T-cell (primary cell): ENCODE measurements around the gene MAP3K13. TPM values are rescaled to one million over a fixed set of nuclear protein-coding genes. Genes with fewer than 3 reads are reported as not detected.
"Not testable (repeated sequence)": the region's sequence is repeated elsewhere in the genome, so short reads cannot be mapped to it uniquely, and the experiment has no call there.

ENCODE experiments used
- ATAC-seq, 4 experiments: fragments of 200-7000 bp in 3 of 4; fragments of 150-1000 bp in 1 of 4; cut with Tn5 transposase; replicated peaks in 1 of 4; 1 replicate in 3 of 4; 2 replicates in 1 of 4; pipeline ENCODE4 v1.10.0; 2021; ENCODE audit warnings: moderate library complexity in 3 of 4, mild to moderate bottlenecking in 2 of 4, moderate number of reproducible peaks in 1 of 4
- CTCF ChIA-PET, 2 donors: fragments of 300-600 bp; sonication (Branson Sonifier 250); formaldehyde crosslinking; loops; one replicate each; lab custom pipeline; 2022; ENCODE audit warnings: antibody characterized with exemption in 2 of 2; lab: Charles Lee
- POLR2A ChIA-PET, 2 donors: fragments of 300-600 bp; sonication (Branson Sonifier 250); formaldehyde crosslinking; loops; one replicate each; lab custom pipeline; 2022; ENCODE audit warnings: antibody characterized with exemption in 2 of 2; lab: Charles Lee
- DNase-seq, 35 experiments: peaks; one replicate each; pipeline versions ENCODE4 v3.0.0 to v3.0.0-alpha.2; 2013 to 2023
- H3K27ac ChIP-seq: one replicate; pipeline ENCODE4 v1.5.1; 2013; ENCODE audit warnings: low read length
- H3K27me3 ChIP-seq, 2 experiments: replicated peaks in 1 of 2; 1 replicate in 1 of 2; 2 replicates in 1 of 2; pipeline versions ENCODE4 v1.6.1 to v1.7.0; 2013; ENCODE audit warnings: low read length in 1 of 2, mixed read lengths in 1 of 2; ENCODE audit not compliant: control insufficient read depth in 2 of 2, insufficient read depth in 2 of 2; ENCODE audit errors: extremely low read depth in 1 of 2
- H3K36me3 ChIP-seq, 2 donors: 1 replicate in 1 of 2; 2 replicates in 1 of 2; pipeline versions ENCODE4 v1.6.1 to v1.7.0; 2013; ENCODE audit warnings: low read length in 1 of 2; ENCODE audit not compliant: control insufficient read depth in 2 of 2, insufficient read depth in 1 of 2; ENCODE audit errors: extremely low read depth in 1 of 2
- H3K4me1 ChIP-seq, 2 experiments: 1 replicate in 1 of 2; 2 replicates in 1 of 2; pipeline versions ENCODE4 v1.6.1 to v1.7.0; 2013; ENCODE audit warnings: low read length in 2 of 2, mixed read lengths in 1 of 2; ENCODE audit not compliant: insufficient read depth in 2 of 2, control insufficient read depth in 1 of 2; ENCODE audit errors: extremely low read depth in 1 of 2
- H3K4me3 ChIP-seq, 2 donors: 1 replicate in 1 of 2; 2 replicates in 1 of 2; pipeline versions ENCODE4 v1.5.1 to v1.7.0; 2013; ENCODE audit warnings: mild to moderate bottlenecking in 2 of 2, low read length in 1 of 2, moderate library complexity in 1 of 2; ENCODE audit not compliant: control insufficient read depth in 1 of 2; ENCODE audit errors: extremely low read depth in 1 of 2
- H3K9me3 ChIP-seq: 2 replicates; pipeline ENCODE4 v1.7.0; 2013
- H3K27ac Mint-ChIP-seq, 2 donors: one replicate each; pipeline ENCODE4 v1.8.0; 2020 to 2021; ENCODE audit warnings: mild to moderate bottlenecking in 2 of 2, mixed read lengths in 2 of 2
- H3K27me3 Mint-ChIP-seq, 2 donors: one replicate each; pipeline ENCODE4 v1.8.0; 2021 to 2022; ENCODE audit warnings: mixed read lengths in 2 of 2
- H3K36me3 Mint-ChIP-seq: one replicate; pipeline ENCODE4 v1.8.0; 2021; ENCODE audit warnings: mixed read lengths
- H3K4me1 Mint-ChIP-seq, 3 donors: one replicate each; pipeline ENCODE4 v1.8.0; 2020 to 2022; ENCODE audit warnings: mixed read lengths in 3 of 3, mild to moderate bottlenecking in 1 of 3
- H3K4me3 Mint-ChIP-seq, 3 donors: one replicate each; pipeline ENCODE4 v1.8.0; 2020 to 2022; ENCODE audit warnings: mild to moderate bottlenecking in 3 of 3, mixed read lengths in 3 of 3, moderate library complexity in 3 of 3
- H3K9me3 Mint-ChIP-seq, 3 donors: one replicate each; pipeline ENCODE4 v1.8.0; 2020 to 2022; ENCODE audit warnings: mixed read lengths in 3 of 3
- WGBS: methylation state at CpG from one replicate; pipeline ENCODE4 v1.1.5; 2013; ENCODE audit warnings: missing lambda C conversion rate; ENCODE audit not compliant: insufficient coverage; 5-methylcytosine and 5-hydroxymethylcytosine counted together
- total RNA-seq, 35 experiments: library from RNA in 6 of 35; stranded (reverse) in 6 of 35; fragments of 120-200 nt in 1 of 35; gene quantifications; one replicate each; pipeline versions ENCODE4 v1.2.1 to v1.2.4 and lab custom pipeline; 2013 to 2026

Gene MAP3K13
- total RNA-seq, 5 donors from 2014 or later (not counting 1 experiment from before 2014, with no cell fraction given): 6.4 to 9.2 (median 7.7) TPM

DNA sequence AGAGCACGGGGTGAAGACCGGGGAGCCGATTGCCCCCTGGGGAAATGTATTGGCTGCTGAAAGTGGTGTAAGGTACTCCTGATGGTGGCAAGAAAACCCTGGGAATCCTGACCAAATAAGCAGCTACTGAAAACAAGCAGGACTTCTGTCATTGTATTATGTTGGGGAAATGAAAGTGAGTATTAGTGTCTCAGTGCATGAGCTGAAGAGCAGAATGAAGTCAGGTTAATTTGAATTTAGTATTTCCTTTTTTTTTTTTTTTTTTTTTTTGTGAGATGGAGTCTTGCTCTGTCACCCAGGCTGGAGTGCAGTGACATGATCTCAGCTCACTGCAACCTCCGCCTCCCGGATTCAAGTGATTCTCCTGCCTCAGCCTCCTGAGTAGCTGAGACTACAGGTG is 103.2 kb downstream of the MAP3K13 start:
- H3K9me3 Mint-ChIP-seq, POLR2A ChIA-PET, H3K36me3 ChIP-seq, H3K4me3 Mint-ChIP-seq, H3K4me1 Mint-ChIP-seq, DNase-seq, H3K27me3 ChIP-seq, H3K4me1 ChIP-seq, H3K27ac ChIP-seq, H3K4me3 ChIP-seq, H3K27ac Mint-ChIP-seq, ATAC-seq, H3K9me3 ChIP-seq, H3K27me3 Mint-ChIP-seq: not testable (repeated sequence)
- CTCF ChIA-PET: interaction anchor here in 1 of 2 donors (0.5 kb wide), 1 partner anchor 1074 kb away, joined by 4 read pairs; no protein-coding TSS in a partner anchor
- H3K36me3 Mint-ChIP-seq: peaks cover 15% of the 10 kb centered on the region
- WGBS: 94% methylated on average over 5 of the region's 5 CpGs

DNA sequence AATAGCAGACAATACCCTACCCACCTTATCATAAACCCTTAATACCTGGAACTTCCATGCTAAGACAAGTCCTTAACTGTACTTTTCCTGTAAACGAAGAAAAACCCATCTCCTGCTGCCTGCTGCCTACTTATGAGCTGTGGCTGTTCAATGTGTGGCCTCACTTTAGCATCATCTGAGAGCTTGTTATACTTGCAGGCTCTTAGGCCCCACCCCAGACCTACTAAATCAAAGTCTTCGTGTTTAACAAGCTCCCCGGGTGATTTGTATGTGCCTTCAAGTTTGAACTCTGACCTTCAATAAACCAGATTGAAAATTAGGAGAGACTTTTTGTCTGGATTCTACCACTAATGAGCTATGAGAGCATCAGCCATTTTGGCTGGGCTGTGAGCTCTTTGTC is 106.6 kb downstream of the MAP3K13 start:
- H3K27me3 ChIP-seq: no peaks in the 10 kb centered on the region
- no peaks in the 10 kb centered on the region for H3K4me1 ChIP-seq
- no peaks in the 10 kb centered on the region for H3K9me3 Mint-ChIP-seq
- H3K36me3 ChIP-seq: peaks cover 2 to 3% of the 10 kb centered on the region in 2 donors
- CTCF ChIA-PET: interaction anchor here in 1 of 2 donors (0.6 kb wide), 1 partner anchor 18 kb away, joined by 3 read pairs; no protein-coding TSS in a partner anchor
- POLR2A ChIA-PET: no interaction called here
- 100% methylated on average over 2 of the region's 3 CpGs for WGBS
- no peak for ATAC-seq
- no peaks in the 10 kb centered on the region for H3K27me3 Mint-ChIP-seq
- H3K4me1 Mint-ChIP-seq: no peaks in the 10 kb centered on the region
- H3K9me3 ChIP-seq: no peaks in the 10 kb centered on the region
- no peak overlapping the region for H3K27ac ChIP-seq
- no peak overlapping the region for H3K27ac Mint-ChIP-seq
- no peak for DNase-seq
- peaks cover 27% of the 10 kb centered on the region for H3K36me3 Mint-ChIP-seq
- no peak overlapping the region for H3K4me3 ChIP-seq
- H3K4me3 Mint-ChIP-seq: no peak overlapping the region

DNA sequence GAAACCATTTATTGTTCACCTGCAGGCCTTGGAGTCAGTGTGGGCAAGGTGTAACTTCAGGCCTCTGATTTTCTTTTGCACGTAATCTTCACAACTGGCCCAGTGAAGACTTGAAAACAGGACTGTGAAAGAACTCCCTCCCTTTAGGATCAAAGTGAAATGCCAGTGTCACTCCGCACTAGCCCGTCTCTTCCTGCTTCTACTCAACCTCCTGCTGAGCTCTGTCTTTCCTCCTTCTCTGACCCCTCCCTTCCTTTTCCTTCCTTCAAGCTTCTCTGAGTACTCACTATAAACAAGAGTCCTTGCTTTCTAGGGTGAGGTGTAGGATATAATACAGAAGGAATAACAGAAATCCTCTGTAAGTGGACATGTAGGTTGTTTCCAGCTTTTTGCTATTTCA is 107.4 kb downstream of the MAP3K13 start:
- Histone ChIP-seq H3K4me3 (no peak overlapping the region), H3K27ac (no peak overlapping the region), H3K9me3 (no peaks in the 10 kb centered on the region), H3K4me1 (no peaks in the 10 kb centered on the region), H3K36me3 (peaks cover 2 to 3% of the 10 kb centered on the region in 2 donors), H3K27me3 (no peaks in the 10 kb centered on the region)
- H3K27ac Mint-ChIP-seq: no peak overlapping the region
- POLR2A ChIA-PET: no interaction called here
- H3K9me3 Mint-ChIP-seq: no peaks in the 10 kb centered on the region
- ATAC-seq (no peak), DNase-seq (no peak)
- CTCF ChIA-PET: no interaction called here
- no peak overlapping the region for H3K4me3 Mint-ChIP-seq
- H3K4me1 Mint-ChIP-seq: no peaks in the 10 kb centered on the region
- H3K36me3 Mint-ChIP-seq: peaks cover 30% of the 10 kb centered on the region
- H3K27me3 Mint-ChIP-seq: no peaks in the 10 kb centered on the region
- WGBS: 89% methylated on average over 1 of the region's 3 CpGs

DNA sequence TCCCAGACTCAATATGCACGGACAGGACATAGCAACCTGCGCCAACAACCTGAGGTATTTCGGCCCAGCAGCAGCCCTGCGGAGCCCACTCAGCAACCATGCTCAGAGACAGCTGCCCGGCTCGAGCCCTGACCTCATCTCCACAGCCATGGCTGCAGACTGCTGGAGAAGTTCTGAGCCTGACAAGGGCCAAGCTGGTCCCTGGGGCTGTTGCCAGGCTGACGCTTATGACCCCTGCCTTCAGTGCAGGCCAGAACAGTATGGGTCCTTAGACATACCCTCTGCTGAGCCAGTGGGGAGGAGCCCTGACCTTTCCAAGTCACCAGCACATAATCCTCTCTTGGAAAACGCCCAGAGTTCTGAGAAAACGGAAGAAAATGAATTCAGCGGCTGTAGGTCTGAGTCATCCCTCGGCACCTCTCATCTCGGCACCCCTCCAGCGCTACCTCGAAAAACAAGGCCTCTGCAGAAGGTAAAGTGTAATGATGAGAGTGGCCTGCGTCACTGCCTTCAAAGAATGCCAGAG is 110.4 kb downstream of the MAP3K13 start:
- CTCF ChIA-PET: no interaction called here
- no peak overlapping the region for H3K27ac ChIP-seq
- WGBS: 96% methylated on average over 13 of the region's 15 CpGs
- H3K4me1 ChIP-seq: no peaks in the 10 kb centered on the region
- H3K9me3 ChIP-seq: no peaks in the 10 kb centered on the region
- no peaks in the 10 kb centered on the region for H3K9me3 Mint-ChIP-seq
- POLR2A ChIA-PET: no interaction called here
- no peaks in the 10 kb centered on the region for H3K4me1 Mint-ChIP-seq
- no peaks in the 10 kb centered on the region for H3K27me3 ChIP-seq
- no peak overlapping the region for H3K4me3 Mint-ChIP-seq
- no peak overlapping the region for H3K27ac Mint-ChIP-seq
- H3K36me3 ChIP-seq: peaks cover 2 to 6% of the 10 kb centered on the region in 2 donors
- no peak overlapping the region for H3K4me3 ChIP-seq
- no peaks in the 10 kb centered on the region for H3K27me3 Mint-ChIP-seq
- peaks cover 32% of the 10 kb centered on the region for H3K36me3 Mint-ChIP-seq
- ATAC-seq: no peak
- DNase-seq: no peak

DNA sequence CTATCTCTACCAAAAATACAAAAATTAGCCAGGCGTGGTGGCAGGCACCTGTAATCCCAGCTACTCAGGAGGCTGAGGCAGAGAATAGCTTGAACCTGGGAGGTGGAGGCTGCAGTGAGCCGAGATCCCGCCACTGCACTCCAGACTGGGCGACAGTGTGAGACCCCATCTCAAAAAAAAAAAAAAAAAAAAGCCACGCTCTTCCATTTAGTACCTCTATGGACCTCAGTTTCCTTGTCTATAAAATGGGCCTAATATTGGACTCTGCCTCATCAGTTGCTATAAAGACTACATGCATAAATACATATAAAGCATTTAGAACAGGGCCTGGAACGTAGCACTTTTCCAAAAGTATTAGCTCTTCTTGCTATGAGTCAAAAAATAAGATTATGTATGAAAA is 112.0 kb downstream of the MAP3K13 start:
- H3K27ac ChIP-seq, POLR2A ChIA-PET, H3K4me3 Mint-ChIP-seq, H3K36me3 ChIP-seq, H3K4me1 ChIP-seq, H3K4me3 ChIP-seq, DNase-seq, H3K9me3 Mint-ChIP-seq, ATAC-seq, H3K27ac Mint-ChIP-seq, H3K27me3 ChIP-seq, H3K4me1 Mint-ChIP-seq, H3K9me3 ChIP-seq, CTCF ChIA-PET, H3K27me3 Mint-ChIP-seq: not testable (repeated sequence)
- peaks cover 39% of the 10 kb centered on the region for H3K36me3 Mint-ChIP-seq
- no CpG with 5 or more reads among the region's 6 CpGs for WGBS

DNA sequence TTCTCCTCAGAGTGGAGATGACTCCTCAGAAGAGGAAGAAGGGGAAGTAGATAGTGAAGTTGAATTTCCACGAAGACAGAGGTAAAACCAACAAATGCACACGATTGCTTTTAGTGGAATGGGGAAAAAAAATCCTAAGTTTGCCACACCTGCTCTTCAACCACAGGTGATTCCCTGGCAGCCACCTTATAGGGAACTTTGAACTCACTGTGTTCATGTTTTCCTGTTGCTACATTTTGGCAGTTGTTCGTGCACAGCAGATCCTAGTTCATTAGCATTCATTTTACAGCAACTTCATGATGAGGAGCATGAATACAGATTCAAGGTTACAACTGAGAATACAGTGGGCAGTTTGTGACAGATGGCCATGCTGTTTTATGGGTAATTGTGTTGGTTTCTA is 114.4 kb downstream of the MAP3K13 start:
- Mint-ChIP-seq H3K27ac (no peak overlapping the region), H3K4me3 (no peak overlapping the region), H3K27me3 (no peaks in the 10 kb centered on the region), H3K4me1 (peaks cover 0 to under 1% (median under 1%) of the 10 kb centered on the region in 3 donors), H3K36me3 (peaks cover 57% of the 10 kb centered on the region), H3K9me3 (no peaks in the 10 kb centered on the region)
- WGBS: 100% methylated on average over 1 of the region's 3 CpGs
- POLR2A ChIA-PET: interaction anchor here in 1 of 2 donors (0.5 to 1.1 kb wide), 2 partner anchors 9 to 1527 kb away, joined by 4 to 5 read pairs; no protein-coding TSS in a partner anchor
- Histone ChIP-seq H3K4me1 (no peaks in the 10 kb centered on the region), H3K27me3 (no peaks in the 10 kb centered on the region), H3K9me3 (no peaks in the 10 kb centered on the region), H3K27ac (no peak overlapping the region), H3K4me3 (no peak overlapping the region), H3K36me3 (peaks cover 5 to 7% of the 10 kb centered on the region in 2 donors)
- no peak for DNase-seq
- no peak for ATAC-seq
- CTCF ChIA-PET: no interaction called here
